ENCODE data around the gene AFF2. TPM values are rescaled to one million over a fixed set of nuclear protein-coding genes. Genes with fewer than 3 reads are reported as not detected.

The AFF2 gene
- total RNA-seq, 1 experiment from 2014 or later, result not detected

- Histone ChIP-seq H3K9me3 (no peaks in the 10 kb centered on the region), H3K4me3 (no peak overlapping the region), H3K27me3 (no peaks in the 10 kb centered on the region), H3K36me3 (no peaks in the 10 kb centered on the region)
- no peak for DNase-seq
Measured at GRCh38 chrX:148609515-148610327, 109.3 kb downstream of the AFF2 start.

GRCh38 chrX:148610328-148610698 lies 109.9 kb downstream of the AFF2 start:
- Histone ChIP-seq H3K9me3 (no peaks in the 10 kb centered on the region), H3K4me3 (no peak overlapping the region), H3K27me3 (no peaks in the 10 kb centered on the region), H3K36me3 (no peaks in the 10 kb centered on the region)
- DNase-seq, result no peak

GRCh38 chrX:148611993-148612392 lies 111.6 kb downstream of the AFF2 start:
- H3K4me3 ChIP-seq, result no peak overlapping the region
- DNase-seq, result no peak
- no peaks in the 10 kb centered on the region for H3K9me3 ChIP-seq
- no peaks in the 10 kb centered on the region for H3K36me3 ChIP-seq
- H3K27me3 ChIP-seq, result no peaks in the 10 kb centered on the region

GRCh38 chrX:148612431-148612830 lies 112.0 kb downstream of the AFF2 start:
- DNase-seq, result no peak
- Histone ChIP-seq H3K36me3 (no peaks in the 10 kb centered on the region), H3K4me3 (no peak overlapping the region), H3K9me3 (no peaks in the 10 kb centered on the region), H3K27me3 (no peaks in the 10 kb centered on the region)

GRCh38 chrX:148613636-148614035 lies 113.2 kb downstream of the AFF2 start:
- Histone ChIP-seq H3K27me3 (no peaks in the 10 kb centered on the region), H3K36me3 (no peaks in the 10 kb centered on the region), H3K4me3 (no peak overlapping the region), H3K9me3 (no peaks in the 10 kb centered on the region)
- no peak for DNase-seq

DNA sequence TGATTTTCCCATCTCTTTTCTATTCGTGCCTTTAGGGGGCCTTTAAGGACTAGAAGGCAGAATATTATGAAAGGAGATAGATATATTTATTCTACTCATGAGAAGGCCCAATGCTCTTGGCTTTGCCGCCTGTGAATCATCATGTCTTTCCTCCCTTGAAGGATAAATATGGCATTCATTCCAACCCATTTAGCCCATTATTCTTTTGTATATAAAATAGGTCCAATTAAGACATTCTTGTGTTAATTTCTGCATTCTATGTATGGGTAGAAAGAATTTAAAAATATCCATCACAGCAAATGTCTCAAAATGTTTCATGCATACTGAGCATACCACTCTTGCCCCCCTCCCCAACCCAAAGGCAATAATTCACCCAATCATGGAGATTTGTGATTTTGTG lies 115.1 kb downstream of the AFF2 start:
- DNase-seq, result no peak
- Histone ChIP-seq H3K27me3 (no peaks in the 10 kb centered on the region), H3K9me3 (no peaks in the 10 kb centered on the region), H3K36me3 (no peaks in the 10 kb centered on the region), H3K4me3 (no peak overlapping the region)

DNA sequence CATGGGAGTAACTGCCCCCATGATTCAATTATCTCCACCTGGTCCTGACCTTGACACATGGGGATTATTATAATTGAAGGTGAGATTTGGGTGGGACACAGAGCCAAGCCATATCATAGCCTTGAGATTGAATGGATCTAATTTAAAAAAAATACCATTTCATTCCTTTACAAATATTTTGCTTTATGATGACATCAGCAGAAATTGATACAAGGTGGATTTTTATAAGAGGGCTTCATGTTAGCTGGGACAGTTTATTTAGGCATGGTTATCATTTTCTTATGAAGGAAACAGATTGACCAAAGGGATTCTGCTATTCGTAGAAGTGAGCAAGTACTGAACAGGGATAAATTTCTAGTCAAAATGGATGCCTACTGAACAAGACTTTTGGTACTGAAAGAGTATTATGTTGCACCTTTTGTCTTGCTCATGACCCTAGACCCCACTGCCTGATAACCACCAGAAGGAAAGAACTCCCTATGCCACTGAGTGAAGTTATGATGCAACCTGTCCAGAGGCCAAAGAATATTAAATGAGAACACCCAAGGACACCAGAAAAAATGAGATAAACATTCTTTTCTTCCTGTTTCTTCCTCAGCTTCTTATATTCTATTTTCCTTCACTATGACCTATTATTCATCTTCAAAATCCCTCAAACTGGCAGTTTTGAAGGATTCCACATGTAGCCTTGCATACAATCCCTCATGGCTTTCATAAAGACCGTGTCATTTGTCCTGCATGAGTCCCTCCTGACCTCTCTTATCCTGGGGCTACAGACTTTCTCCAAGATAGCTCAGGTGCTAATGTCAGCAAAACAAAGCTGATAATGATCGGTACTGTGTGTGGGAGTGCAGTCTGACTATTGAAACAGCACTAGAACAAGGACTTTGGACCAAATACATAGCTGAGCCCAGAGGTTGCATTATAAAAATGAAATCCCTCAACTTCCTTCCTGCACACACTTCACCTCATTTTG lies 118.3 kb downstream of the AFF2 start:
- DNase-seq, result no peak
- Histone ChIP-seq H3K9me3 (no peaks in the 10 kb centered on the region), H3K4me3 (no peak overlapping the region), H3K36me3 (no peaks in the 10 kb centered on the region), H3K27me3 (no peaks in the 10 kb centered on the region)

GRCh38 chrX:148620023-148620422 lies 119.6 kb downstream of the AFF2 start:
- no peak overlapping the region for H3K4me3 ChIP-seq
- H3K9me3 ChIP-seq, result no peaks in the 10 kb centered on the region
- DNase-seq, result no peak
- no peaks in the 10 kb centered on the region for H3K27me3 ChIP-seq
- no peaks in the 10 kb centered on the region for H3K36me3 ChIP-seq

DNA sequence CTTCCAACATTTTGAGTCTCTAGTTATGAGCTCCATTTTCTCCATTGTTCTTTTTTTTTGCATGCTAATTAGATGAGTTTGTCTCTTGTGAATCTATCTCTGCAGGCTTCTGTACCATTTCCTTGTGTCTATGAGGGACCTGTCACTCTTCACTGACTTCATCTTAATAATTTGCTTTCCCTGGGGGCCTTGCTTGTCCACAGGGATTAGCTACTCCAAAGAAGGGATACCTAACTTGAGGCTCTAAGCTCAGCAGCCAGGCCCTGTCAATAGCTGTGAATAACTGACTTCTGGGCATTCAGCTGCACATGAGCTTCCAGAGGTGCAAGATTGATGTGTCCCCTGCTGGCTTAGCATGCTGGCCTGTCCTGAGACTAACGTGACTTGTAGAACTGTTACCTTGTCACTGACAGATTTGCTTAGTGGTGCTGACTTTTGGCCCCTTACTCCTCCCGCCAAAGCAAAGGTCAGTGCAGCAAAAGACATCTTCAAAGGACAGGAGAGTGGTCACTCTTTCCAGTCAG lies 124.6 kb downstream of the AFF2 start:
- Histone ChIP-seq H3K27me3 (no peaks in the 10 kb centered on the region), H3K36me3 (no peaks in the 10 kb centered on the region), H3K9me3 (no peaks in the 10 kb centered on the region), H3K4me3 (no peak overlapping the region)
- DNase-seq, result no peak

GRCh38 chrX:148628621-148629020 lies 128.2 kb downstream of the AFF2 start:
- Histone ChIP-seq H3K4me3 (no peak overlapping the region), H3K27me3 (no peaks in the 10 kb centered on the region), H3K36me3 (no peaks in the 10 kb centered on the region), H3K9me3 (no peaks in the 10 kb centered on the region)
- no peak for DNase-seq

DNA sequence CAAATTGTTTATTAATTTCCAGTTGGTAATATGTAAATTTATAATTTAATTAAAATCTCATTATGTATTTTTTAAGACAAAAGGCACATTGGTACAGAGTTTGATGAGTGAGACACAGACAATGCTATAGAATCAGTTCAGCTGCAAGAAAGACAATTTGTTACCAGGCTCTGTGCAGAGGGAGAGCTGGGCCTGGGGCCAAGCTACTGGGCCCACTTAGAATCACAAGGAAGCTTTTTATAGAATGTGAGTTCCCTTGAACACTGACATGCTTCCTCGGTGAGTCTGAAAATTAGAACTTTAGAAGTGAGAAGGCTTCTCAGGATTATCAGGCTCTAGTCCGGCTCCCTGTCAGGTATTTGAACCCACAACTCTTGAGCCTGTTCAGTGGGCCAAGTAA lies 129.0 kb downstream of the AFF2 start:
- H3K36me3 ChIP-seq, result no peaks in the 10 kb centered on the region
- H3K27me3 ChIP-seq, result no peaks in the 10 kb centered on the region
- DNase-seq, result no peak
- no peak overlapping the region for H3K4me3 ChIP-seq
- no peaks in the 10 kb centered on the region for H3K9me3 ChIP-seq

GRCh38 chrX:148632444-148632843 lies 132.0 kb downstream of the AFF2 start:
- Histone ChIP-seq H3K4me3 (no peak overlapping the region), H3K9me3 (no peaks in the 10 kb centered on the region), H3K27me3 (no peaks in the 10 kb centered on the region), H3K36me3 (no peaks in the 10 kb centered on the region)
- no peak for DNase-seq

- Histone ChIP-seq H3K9me3 (no peaks in the 10 kb centered on the region), H3K27me3 (no peaks in the 10 kb centered on the region), H3K36me3 (no peaks in the 10 kb centered on the region), H3K4me3 (no peak overlapping the region)
- no peak for DNase-seq
Measured at GRCh38 chrX:148633218-148633908, 132.9 kb downstream of the AFF2 start.

DNA sequence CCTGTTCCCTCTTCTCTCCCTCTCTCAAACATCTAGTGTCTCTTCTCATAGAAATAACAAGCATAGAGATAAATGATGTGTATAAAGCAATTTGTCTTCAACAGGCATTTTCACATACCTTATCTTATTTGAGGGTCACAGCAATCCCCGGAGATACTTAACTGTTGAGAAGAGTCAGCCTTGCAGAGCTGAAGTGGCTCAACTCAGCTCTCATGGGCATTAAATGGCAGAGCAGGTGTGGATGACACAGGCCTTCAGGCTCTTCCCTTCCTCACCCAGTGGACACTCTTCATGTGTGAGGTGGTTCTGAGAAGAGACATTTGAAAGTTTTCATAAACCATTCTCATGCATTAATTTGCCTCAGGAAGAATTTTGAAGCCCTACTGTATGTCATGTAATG lies 134.2 kb downstream of the AFF2 start:
- DNase-seq, result no peak

GRCh38 chrX:148643460-148643859 lies 143.0 kb downstream of the AFF2 start:
- H3K27me3 ChIP-seq, result no peaks in the 10 kb centered on the region
- DNase-seq, result no peak
- H3K36me3 ChIP-seq, result no peaks in the 10 kb centered on the region
- H3K9me3 ChIP-seq, result no peaks in the 10 kb centered on the region
- no peak overlapping the region for H3K4me3 ChIP-seq

More for the DNA sequence above, 134.2 kb downstream of the AFF2 start:
- no peaks in the 10 kb centered on the region for H3K36me3 ChIP-seq
- H3K4me3 ChIP-seq, result no peak overlapping the region
- no peaks in the 10 kb centered on the region for H3K27me3 ChIP-seq
- no peaks in the 10 kb centered on the region for H3K9me3 ChIP-seq

DNA sequence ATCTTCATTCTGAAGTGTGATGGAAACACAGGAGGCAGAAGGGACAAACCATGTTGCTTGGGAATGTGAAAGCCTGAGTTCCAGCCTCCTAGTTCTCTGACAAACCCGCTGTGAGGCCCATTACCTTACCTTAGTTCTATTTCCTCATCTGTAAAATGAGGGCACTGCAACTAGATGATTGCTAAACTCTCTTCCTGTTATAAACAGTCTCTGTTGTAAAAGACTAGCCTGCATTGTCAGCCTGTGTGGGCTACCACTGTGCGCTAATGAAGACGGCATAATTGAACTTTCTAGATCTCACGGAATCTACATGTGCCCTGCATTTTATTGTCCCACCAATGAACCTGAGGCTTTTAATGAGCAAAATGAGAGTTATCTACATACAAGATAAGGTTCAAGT lies 147.2 kb downstream of the AFF2 start:
- no peaks in the 10 kb centered on the region for H3K9me3 ChIP-seq
- no peaks in the 10 kb centered on the region for H3K27me3 ChIP-seq
- no peaks in the 10 kb centered on the region for H3K36me3 ChIP-seq
- H3K4me3 ChIP-seq, result no peak overlapping the region
- DNase-seq, result no peak

Data from MG63 (cell line).